IPS-15b (cell line): ENCODE results near the gene RNASEH2B.
A peak's percentile ranks its signal among the peaks of the same experiment; 100 is the strongest.

Experiments
- H3K27me3 ChIP-seq: one replicate; pipeline ENCODE4 v1.6.1; 2013; ENCODE audit warnings: low read length; ENCODE audit not compliant: control insufficient read depth, insufficient read depth
- H3K36me3 ChIP-seq: one replicate; pipeline ENCODE4 v1.6.1; 2013; ENCODE audit warnings: low read length; ENCODE audit not compliant: control insufficient read depth, insufficient read depth
- H3K4me1 ChIP-seq: one replicate; pipeline ENCODE4 v1.6.1; 2013; ENCODE audit warnings: mild to moderate bottlenecking, low read length; ENCODE audit not compliant: control insufficient read depth, insufficient read depth
- H3K4me3 ChIP-seq: one replicate; pipeline ENCODE4 v1.5.1; 2013; ENCODE audit warnings: low read depth, low read length
- H3K9ac ChIP-seq: one replicate; pipeline ENCODE4 v1.6.1; 2013; ENCODE audit warnings: low read depth, mild to moderate bottlenecking, low read length
- H3K9me3 ChIP-seq: one replicate; pipeline ENCODE4 v1.6.1; 2013; ENCODE audit warnings: mild to moderate bottlenecking, low read length; ENCODE audit not compliant: control insufficient read depth, insufficient read depth

The RNASEH2B gene, protein sequence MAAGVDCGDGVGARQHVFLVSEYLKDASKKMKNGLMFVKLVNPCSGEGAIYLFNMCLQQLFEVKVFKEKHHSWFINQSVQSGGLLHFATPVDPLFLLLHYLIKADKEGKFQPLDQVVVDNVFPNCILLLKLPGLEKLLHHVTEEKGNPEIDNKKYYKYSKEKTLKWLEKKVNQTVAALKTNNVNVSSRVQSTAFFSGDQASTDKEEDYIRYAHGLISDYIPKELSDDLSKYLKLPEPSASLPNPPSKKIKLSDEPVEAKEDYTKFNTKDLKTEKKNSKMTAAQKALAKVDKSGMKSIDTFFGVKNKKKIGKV

DNA sequence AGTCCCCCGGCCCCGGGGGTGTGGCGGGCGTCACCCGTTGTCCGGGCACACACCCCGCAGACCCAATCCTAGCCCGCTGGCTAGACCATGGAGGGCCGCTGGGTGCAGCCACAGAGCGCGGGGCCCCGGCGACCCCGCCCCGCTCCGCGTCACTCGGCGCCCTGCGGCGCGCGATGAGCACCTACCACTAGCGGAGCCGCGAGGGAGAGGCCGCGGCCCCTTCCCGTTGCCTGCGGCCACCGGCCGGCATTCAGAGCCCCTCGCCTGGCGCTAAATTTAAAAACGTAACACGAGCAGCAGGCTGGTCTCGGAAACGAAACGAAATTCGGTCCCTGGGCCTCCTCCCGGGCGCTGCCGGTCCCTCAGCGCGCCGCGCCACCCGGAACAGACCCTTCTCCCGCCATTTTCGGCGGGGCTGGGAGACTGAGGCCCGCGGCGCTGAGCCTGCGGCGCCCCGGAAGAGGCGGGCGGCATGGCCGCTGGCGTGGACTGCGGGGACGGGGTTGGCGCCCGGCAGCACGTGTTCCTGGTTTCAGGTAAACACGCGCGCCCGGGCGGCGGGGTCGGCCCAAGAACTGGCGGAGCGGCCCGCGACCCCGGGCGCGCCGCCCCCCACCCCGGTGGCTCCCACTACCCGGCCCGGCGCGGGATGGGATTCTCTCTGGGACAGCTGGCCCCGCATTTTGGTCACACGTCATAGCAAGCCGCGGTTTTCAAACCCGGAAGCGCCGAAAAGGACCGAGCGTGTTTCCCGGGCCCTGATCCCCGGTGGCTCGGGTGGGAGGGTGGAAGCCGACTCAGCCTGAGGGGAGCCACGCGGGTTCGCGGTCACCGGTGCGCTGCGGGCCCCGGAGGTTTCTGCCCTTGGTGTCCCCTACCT lies at the start of gene RNASEH2B:
TSS of gene RNASEH2B (plus strand) at position 187 of the 880 bp plus-strand sequence. CDS start at position 473, 286 bp downstream.
- Histone ChIP-seq H3K9ac (peak within 1 kb of the TSS; percentile 84), H3K4me3 (peak within 1 kb of the TSS; percentile 87), H3K4me1 (peaks cover 15% of the 10 kb centered on the region), H3K36me3 (no peaks in the 10 kb centered on the region), H3K9me3 (no peaks in the 10 kb centered on the region), H3K27me3 (no peaks in the 10 kb centered on the region)

DNA sequence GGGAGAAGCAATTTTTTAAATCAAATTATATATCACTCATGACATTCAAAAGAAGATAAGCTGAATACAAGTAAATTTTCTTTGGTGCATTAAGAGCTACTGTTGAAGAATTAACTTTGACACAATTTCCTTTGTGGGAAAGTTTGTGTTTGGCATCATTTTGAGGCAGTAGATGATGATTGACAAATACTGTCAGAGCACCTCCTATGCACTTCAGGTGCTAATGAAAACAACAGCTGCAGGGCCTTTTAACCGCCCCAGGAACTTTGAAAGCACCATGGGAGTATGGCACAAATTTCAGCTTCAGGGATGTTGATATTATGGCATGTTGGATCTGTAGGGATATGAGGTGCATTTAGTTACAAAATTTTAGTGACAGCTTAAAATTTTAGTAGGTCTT lies 45.1 kb upstream of the RNASEH2B start:
- H3K4me1 ChIP-seq: peaks cover 3% of the 10 kb centered on the region
- H3K9ac ChIP-seq: no peak overlapping the region
- H3K4me3 ChIP-seq: no peak overlapping the region
- H3K9me3 ChIP-seq: no peaks in the 10 kb centered on the region
- H3K36me3 ChIP-seq: no peaks in the 10 kb centered on the region
- H3K27me3 ChIP-seq: no peaks in the 10 kb centered on the region

DNA sequence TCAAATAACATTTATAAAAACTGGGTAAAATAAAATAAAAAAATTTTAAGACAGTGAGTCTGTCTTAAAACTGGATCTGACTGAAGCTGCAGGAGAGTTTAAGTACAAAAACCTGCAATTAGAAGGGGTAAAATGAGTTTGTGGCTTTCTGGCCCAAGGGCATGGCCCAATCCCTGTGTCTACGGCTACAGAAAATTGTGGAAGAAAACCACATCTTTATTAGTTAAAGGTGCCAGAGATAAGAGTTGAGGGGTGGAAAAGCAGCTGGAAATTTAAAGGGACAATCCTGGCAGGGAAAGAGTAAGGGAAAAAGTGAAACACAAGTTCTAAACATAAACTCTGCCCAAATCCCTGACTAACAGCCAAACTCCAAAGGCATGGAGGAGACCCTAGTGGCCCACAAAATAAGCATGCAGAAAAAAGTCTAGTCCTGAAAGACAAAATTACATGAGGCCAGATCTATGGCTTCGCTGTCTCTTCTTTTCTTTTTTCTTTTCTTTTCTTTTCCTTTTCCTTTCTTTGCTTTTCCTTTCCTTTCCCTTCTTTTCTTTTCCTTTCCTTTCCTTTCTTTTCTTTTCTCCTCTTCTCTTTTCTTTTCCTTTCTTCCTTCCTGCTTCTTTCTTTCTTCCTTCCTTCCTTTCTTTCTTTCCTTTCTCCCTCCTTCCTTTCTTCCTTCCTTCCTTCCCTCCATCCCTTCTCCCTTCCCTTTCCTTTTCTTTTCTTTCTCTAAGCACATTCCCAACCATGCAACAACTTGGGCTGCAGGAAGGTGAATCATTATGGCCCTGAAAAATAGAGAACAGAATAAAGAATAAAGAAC lies 42.6 kb upstream of the RNASEH2B start:
- Histone ChIP-seq H3K4me1 (peaks cover 3% of the 10 kb centered on the region), H3K27me3 (no peaks in the 10 kb centered on the region), H3K9me3 (no peaks in the 10 kb centered on the region), H3K4me3 (no peak overlapping the region), H3K36me3 (no peaks in the 10 kb centered on the region), H3K9ac (no peak overlapping the region)

DNA sequence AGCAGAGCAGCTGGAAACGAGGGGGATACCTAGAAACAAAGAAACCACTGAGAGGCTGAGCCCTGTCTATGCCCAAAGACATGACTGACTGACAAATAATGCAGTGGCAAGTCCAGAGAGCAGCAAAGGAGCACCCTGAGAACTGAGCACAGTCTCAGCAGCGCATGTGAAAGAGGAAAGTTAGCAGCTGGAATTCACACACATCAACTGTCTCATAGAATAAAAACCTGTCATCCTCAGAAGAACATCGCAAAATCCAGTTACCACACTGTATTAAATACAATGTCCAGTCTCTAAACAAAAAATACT lies 42.0 kb upstream of the RNASEH2B start:
- Histone ChIP-seq H3K36me3 (no peaks in the 10 kb centered on the region), H3K9me3 (no peaks in the 10 kb centered on the region), H3K9ac (no peak overlapping the region), H3K4me1 (peaks cover 3% of the 10 kb centered on the region), H3K27me3 (no peaks in the 10 kb centered on the region), H3K4me3 (no peak overlapping the region)

DNA sequence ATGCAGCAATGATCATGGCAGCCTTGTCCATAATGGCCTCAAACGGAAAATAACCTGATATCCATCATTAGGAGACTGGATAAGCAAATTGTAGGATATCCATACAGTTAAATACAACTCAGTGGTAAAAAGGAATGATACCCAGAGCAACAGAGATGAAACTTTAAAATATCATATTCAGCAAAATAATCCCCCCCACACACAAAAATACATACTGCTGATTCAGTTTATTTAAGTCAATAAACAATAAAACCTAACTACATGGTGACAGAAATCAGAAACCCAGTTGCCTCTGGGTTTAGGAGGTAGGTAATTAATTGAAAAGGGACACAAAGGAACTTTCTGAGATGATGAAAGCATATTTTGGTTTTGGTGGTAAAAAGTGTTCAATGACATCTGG lies 38.2 kb upstream of the RNASEH2B start:
- no peak overlapping the region for H3K9ac ChIP-seq
- H3K4me1 ChIP-seq: peaks cover 3% of the 10 kb centered on the region
- H3K36me3 ChIP-seq: no peaks in the 10 kb centered on the region
- H3K27me3 ChIP-seq: no peaks in the 10 kb centered on the region
- no peaks in the 10 kb centered on the region for H3K9me3 ChIP-seq
- no peak overlapping the region for H3K4me3 ChIP-seq

DNA sequence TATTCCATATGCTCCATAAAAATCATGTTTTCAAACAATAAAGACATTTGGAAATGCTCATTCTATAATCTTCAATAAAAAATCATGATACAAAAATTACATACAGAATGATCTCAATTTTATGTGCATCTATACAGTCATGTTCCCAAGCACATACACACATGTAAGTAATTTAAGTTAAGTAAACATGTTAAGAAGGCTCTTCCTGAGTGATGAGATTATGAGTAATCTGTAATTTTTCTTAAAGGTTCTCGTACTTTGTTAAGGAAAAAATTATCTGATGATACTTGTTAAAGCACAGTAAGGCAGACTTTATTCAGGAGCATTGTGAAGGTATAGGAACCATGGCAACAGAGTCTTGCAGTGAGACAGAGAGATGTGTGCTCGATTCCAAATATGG lies 36.1 kb upstream of the RNASEH2B start:
- Histone ChIP-seq H3K9me3 (no peaks in the 10 kb centered on the region), H3K36me3 (no peaks in the 10 kb centered on the region), H3K4me1 (no peaks in the 10 kb centered on the region), H3K9ac (no peak overlapping the region), H3K4me3 (no peak overlapping the region), H3K27me3 (peaks cover 3% of the 10 kb centered on the region)

DNA sequence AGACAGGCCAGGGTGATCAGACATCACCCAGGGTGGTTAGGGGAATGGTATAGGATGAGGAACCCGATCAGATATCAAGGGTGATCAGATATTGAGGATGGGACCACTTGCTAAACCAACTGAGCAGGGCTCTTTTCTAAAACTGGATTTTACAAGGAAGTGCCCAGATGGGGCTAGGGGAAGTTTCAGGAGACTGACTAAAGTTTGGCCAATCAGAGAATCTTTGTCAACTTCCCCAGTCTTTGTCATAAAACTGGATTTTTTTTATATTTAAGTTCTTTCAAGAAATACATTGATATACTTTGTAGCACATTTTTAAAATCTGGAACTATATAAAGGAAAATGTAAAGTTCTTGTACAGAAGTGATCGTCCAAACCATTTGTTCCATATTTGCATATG lies 35.6 kb upstream of the RNASEH2B start:
- Histone ChIP-seq H3K9ac (no peak overlapping the region), H3K9me3 (no peaks in the 10 kb centered on the region), H3K4me3 (no peak overlapping the region), H3K36me3 (no peaks in the 10 kb centered on the region), H3K27me3 (peaks cover 3% of the 10 kb centered on the region), H3K4me1 (no peaks in the 10 kb centered on the region)

DNA sequence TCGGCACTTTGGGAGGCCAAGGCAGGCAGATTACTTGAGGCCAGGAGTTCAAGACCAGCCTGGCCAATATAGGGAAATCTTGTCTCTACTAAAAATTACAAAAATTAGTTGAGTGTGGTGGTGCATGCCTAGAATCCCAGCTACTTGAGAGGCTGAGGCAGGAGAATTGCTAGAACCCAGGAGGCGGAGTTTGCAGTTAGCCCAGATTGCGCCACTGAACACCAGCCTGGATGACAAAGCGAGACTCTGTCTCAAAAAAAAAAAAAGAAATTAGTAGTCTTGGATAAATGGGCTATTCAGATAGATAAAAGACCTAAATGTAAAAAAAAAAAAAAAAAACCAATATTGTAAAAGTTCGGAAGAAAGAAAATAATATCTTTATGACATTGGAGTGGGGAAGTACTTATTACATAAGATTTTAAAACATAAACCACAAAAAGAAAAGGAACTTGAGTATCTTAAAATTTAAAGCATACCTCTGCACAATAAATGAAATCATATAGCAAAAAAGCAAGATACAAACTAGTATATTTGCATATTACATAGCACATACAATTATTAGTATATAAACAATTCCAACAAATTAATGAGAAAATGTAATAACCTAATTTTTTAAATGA lies 26.7 kb upstream of the RNASEH2B start:
- Histone ChIP-seq H3K9me3 (no peaks in the 10 kb centered on the region), H3K36me3 (no peaks in the 10 kb centered on the region), H3K9ac (no peak overlapping the region), H3K4me1 (no peaks in the 10 kb centered on the region), H3K4me3 (no peak overlapping the region), H3K27me3 (peaks cover under 1% of the 10 kb centered on the region)

DNA sequence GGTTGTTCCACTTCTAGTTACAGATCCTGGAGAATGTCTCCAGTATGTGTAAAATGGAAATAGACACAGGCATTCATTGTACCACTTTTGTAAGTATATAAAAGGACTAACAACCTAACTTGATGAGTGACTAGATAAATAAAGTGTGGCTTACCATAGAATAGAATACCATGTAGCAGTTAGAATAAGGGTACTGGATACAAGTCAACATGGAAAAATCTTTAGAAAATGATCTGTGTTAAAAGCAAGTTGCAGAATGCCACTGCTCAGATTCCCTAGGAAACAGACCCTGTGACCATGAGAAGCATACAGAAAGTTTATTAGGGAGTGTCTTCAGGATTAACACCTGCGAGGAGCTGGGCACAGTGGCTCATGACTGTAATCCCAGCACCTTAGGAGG lies 25.9 kb upstream of the RNASEH2B start:
- Histone ChIP-seq H3K4me1 (no peaks in the 10 kb centered on the region), H3K4me3 (no peak overlapping the region), H3K36me3 (no peaks in the 10 kb centered on the region), H3K9me3 (no peaks in the 10 kb centered on the region), H3K9ac (no peak overlapping the region), H3K27me3 (no peaks in the 10 kb centered on the region)

DNA sequence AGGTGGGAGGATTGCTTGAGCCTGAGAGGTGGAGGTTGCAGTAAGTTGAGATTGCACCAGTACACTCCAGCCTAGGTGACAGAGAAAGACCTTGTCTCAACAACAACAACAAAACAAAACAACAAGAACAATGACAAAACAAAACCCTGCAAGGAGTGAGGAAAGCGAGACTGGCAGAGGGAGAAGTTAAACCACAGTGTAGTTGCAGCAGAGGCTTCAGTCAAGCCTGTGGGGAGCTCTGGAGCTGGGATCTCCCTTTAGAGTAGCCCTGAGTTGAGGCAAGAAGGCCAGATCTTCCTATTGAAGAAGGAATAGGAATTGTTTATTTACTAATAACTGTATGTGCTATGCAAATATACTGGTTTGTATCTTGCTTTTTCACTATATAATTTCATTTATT lies 25.3 kb upstream of the RNASEH2B start:
- no peaks in the 10 kb centered on the region for H3K27me3 ChIP-seq
- no peaks in the 10 kb centered on the region for H3K9me3 ChIP-seq
- no peak overlapping the region for H3K4me3 ChIP-seq
- H3K36me3 ChIP-seq: no peaks in the 10 kb centered on the region
- no peak overlapping the region for H3K9ac ChIP-seq
- H3K4me1 ChIP-seq: no peaks in the 10 kb centered on the region

DNA sequence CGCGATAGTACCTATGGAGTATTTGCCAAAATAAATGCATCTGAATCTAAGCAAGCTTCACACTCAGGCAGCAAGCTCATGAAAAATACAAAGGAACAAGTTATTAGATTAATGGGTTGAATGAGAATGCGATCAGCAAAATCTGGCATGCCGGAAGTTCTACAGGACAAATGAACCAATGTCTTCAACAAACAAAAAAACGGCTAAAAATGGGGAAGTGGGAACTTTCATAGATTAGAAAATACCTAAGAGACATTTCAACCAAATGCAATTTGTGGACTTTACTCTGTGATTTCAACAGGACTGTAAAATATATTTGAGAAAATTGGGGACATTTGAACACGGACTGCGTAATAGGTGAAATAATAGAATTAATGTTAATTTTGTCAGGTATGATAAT lies 22.4 kb upstream of the RNASEH2B start:
- Histone ChIP-seq H3K4me3 (no peak overlapping the region), H3K27me3 (no peaks in the 10 kb centered on the region), H3K36me3 (no peaks in the 10 kb centered on the region), H3K4me1 (peaks cover 5% of the 10 kb centered on the region), H3K9me3 (no peaks in the 10 kb centered on the region), H3K9ac (no peak overlapping the region)
